Measurements from ENCODE around the gene PMF1.

Gene PMF1, protein sequence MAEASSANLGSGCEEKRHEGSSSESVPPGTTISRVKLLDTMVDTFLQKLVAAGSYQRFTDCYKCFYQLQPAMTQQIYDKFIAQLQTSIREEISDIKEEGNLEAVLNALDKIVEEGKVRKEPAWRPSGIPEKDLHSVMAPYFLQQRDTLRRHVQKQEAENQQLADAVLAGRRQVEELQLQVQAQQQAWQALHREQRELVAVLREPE

DNA sequence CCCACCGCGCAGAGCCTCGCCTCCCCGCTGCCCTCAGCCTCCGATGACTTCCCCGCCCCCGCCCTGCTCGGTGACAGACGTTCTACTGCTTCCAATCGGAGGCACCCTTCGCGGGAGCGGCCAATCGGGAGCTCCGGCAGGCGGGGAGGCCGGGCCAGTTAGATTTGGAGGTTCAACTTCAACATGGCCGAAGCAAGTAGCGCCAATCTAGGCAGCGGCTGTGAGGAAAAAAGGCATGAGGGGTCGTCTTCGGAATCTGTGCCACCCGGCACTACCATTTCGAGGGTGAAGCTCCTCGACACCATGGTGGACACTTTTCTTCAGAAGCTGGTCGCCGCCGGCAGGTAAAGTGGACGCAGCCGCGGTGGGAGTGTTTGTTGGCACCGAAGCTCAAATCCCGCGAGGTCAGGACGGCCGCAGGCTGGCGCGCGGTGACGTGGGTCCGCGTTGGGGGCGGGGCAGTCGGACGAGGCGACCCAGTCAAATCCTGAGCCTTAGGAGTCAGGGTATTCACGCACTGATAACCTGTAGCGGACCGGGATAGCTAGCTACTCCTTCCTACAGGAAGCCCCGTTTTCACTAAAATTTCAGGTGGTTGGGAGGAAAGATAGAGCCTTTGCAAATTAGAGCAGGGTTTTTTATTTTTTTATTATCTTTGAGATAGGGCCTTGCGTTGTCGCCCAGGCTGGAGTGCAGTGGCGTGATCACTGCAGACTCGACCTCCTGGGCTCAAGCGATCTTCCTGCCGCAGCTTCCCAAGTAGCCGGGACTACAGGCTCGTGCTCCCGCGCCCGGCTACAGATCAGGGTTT is at the start of gene PMF1:
Gene PMF1, plus strand, starts transcription at position 175 of the 811 bp plus-strand sequence. Its CDS starts 9 bp downstream, at position 184.
- no peaks in the 10 kb centered on the region for H3K27me3 ChIP-seq (replicated peaks; ENCODE audit: control insufficient read depth, insufficient read depth, low read length)
- peak; percentile 98 for DNase-seq (ENCODE audit: extremely low read depth, insufficient read length)
- H3K36me3 ChIP-seq (ENCODE audit: control insufficient read depth, insufficient read depth, low read length): peaks cover 13% of the 10 kb centered on the region
- TF ChIP-seq, protein P1, sequence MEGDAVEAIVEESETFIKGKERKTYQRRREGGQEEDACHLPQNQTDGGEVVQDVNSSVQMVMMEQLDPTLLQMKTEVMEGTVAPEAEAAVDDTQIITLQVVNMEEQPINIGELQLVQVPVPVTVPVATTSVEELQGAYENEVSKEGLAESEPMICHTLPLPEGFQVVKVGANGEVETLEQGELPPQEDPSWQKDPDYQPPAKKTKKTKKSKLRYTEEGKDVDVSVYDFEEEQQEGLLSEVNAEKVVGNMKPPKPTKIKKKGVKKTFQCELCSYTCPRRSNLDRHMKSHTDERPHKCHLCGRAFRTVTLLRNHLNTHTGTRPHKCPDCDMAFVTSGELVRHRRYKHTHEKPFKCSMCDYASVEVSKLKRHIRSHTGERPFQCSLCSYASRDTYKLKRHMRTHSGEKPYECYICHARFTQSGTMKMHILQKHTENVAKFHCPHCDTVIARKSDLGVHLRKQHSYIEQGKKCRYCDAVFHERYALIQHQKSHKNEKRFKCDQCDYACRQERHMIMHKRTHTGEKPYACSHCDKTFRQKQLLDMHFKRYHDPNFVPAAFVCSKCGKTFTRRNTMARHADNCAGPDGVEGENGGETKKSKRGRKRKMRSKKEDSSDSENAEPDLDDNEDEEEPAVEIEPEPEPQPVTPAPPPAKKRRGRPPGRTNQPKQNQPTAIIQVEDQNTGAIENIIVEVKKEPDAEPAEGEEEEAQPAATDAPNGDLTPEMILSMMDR (IDR thresholded peaks at IDR 0.05; ENCODE audit: insufficient read depth, low read length, poor library complexity, severe bottlenecking): no peak
- H3K4me3 ChIP-seq (replicated peaks; ENCODE audit: low read depth, low read length): peak within 1 kb of the TSS; percentile 87

DNA sequence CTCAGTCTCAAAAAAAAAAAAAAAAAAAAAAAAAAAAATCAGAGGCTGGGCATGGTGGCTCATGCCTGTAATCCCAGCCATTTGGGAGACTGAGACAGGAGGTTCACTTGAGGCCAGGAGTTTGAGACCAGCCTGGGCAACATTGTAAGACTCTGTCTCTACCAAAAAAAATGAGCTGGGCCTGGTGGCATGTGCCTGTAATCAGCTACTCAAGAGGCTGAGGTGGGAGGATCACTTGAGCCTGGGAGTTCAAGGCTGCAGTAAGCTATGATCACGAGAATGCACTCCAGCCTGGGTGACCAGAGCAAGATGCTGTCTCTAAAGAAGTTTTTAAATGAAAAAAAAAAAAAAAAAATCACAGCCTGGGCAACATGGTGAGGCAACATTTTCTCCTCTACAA is 49.1 kb upstream of the PMF1 start:
- Histone ChIP-seq H3K27me3 (replicated peaks; ENCODE audit: control insufficient read depth, insufficient read depth, low read length) (no peaks in the 10 kb centered on the region), H3K4me3 (replicated peaks; ENCODE audit: low read depth, low read length) (no peak overlapping the region), H3K36me3 (ENCODE audit: control insufficient read depth, insufficient read depth, low read length) (peaks cover 23% of the 10 kb centered on the region)
- DNase-seq (ENCODE audit: extremely low read depth, insufficient read length): no peak
- TF ChIP-seq, protein P1 (IDR thresholded peaks at IDR 0.05; ENCODE audit: insufficient read depth, low read length, poor library complexity, severe bottlenecking): no peak

DNA sequence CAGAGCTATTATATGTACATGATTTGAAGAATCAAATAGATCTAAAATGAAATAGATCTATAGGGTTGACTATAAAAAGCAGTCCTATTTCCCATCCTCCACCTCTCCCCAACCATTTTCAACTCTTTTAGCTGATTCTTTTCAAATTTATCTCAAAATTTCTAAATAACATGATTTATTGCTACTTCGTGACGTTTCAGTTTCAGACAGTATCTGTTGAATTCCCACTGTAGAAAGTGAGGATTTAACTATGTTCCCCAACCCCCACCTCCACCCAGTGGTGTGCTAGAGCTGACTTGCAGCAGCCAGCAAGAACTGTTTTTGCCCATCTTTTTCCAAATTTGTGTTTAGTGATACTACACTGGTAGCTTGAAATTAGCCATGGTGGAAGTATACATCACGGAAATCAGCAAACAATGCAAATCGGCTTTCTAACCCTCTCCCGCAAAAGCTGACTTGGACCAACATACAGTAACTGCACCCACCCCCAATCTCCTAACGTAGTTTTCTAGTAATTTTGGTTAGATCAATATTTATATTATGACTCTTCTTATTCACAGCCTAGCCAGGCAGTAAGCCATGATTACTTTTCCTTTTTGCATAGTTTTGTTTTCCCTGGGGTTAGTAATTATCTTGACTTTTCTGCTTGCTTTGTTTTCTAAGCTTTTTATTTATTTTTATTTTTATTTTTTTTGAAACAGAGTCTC is 48.5 kb upstream of the PMF1 start:
- Histone ChIP-seq H3K4me3 (replicated peaks; ENCODE audit: low read depth, low read length) (no peak overlapping the region), H3K36me3 (ENCODE audit: control insufficient read depth, insufficient read depth, low read length) (peaks cover 24% of the 10 kb centered on the region), H3K27me3 (replicated peaks; ENCODE audit: control insufficient read depth, insufficient read depth, low read length) (no peaks in the 10 kb centered on the region)
- TF ChIP-seq, protein P1 (IDR thresholded peaks at IDR 0.05; ENCODE audit: insufficient read depth, low read length, poor library complexity, severe bottlenecking): no peak
- no peak for DNase-seq (ENCODE audit: extremely low read depth, insufficient read length)

DNA sequence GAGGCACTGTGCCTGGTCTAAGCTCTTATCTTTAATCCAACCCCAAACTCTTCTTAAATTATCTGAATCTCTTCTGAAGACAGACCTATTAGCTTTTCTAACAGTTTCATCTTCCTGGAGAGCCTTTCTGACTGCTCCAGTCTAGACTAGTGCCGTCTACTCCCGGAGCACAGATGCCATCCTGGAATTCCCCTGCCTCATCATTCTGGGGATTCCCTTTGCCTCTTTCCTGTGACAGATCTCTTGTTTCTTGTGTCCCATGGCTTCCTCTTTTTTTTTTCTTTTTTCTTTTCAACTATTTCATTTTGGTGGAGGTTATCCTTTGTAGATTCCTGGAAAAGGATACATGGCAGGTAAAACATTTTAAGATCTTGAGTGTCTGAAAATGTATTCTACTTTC is 47.7 kb upstream of the PMF1 start:
- H3K36me3 ChIP-seq (ENCODE audit: control insufficient read depth, insufficient read depth, low read length): peaks cover 23% of the 10 kb centered on the region
- H3K27me3 ChIP-seq (replicated peaks; ENCODE audit: control insufficient read depth, insufficient read depth, low read length): no peaks in the 10 kb centered on the region
- TF ChIP-seq, protein P1 (IDR thresholded peaks at IDR 0.05; ENCODE audit: insufficient read depth, low read length, poor library complexity, severe bottlenecking): no peak
- no peak overlapping the region for H3K4me3 ChIP-seq (replicated peaks; ENCODE audit: low read depth, low read length)
- no peak for DNase-seq (ENCODE audit: extremely low read depth, insufficient read length)

DNA sequence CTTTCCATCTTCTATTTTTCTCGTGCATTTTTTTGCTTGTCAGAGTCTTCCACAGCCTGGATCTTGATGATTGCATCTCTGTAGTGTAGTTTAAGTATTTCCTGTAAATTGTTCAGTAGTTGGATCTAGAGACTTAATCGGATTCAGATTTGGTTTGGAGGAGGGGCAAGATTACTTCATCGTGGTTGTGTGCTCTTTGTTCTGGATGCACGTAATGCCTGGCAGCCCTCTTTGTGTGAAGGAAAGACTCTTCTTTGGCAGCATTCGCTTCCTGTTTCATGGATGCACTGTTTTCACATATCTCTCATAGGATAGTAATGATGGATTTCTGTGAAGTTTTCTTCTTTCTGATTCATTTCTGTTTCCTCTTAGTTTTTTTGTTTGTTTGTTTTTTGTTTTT is 45.3 kb upstream of the PMF1 start:
- H3K27me3 ChIP-seq (replicated peaks; ENCODE audit: control insufficient read depth, insufficient read depth, low read length): no peaks in the 10 kb centered on the region
- TF ChIP-seq, protein P1 (IDR thresholded peaks at IDR 0.05; ENCODE audit: insufficient read depth, low read length, poor library complexity, severe bottlenecking): no peak
- peaks cover 18% of the 10 kb centered on the region for H3K36me3 ChIP-seq (ENCODE audit: control insufficient read depth, insufficient read depth, low read length)
- no peak for DNase-seq (ENCODE audit: extremely low read depth, insufficient read length)
- no peak overlapping the region for H3K4me3 ChIP-seq (replicated peaks; ENCODE audit: low read depth, low read length)

Measured in GM06990 (cell line).